Adrenal gland (tissue), 5 donors: ENCODE measurements around the gene DAPK2.

Source experiments
- CTCF ChIP-seq, 6 experiments: fragments of 450-650 bp in 4 of 6; fragments of 200-600 bp in 2 of 6; sonication (generic) in 1 of 6; IDR thresholded peaks; 1 replicate in 5 of 6; 2 replicates in 1 of 6; pipeline versions ENCODE4 v1.5.1 to v1.8.0; 2016 to 2021; ENCODE audit warnings: antibody characterized with exemption in 6 of 6, mild to moderate bottlenecking in 2 of 6, moderate library complexity in 1 of 6
- POLR2A ChIP-seq, 2 donors: fragments of 450-650 bp; IDR thresholded peaks; one replicate each; pipeline ENCODE4 v1.6.1; 2017; ENCODE audit warnings: antibody characterized with exemption in 2 of 2, mild to moderate bottlenecking in 2 of 2, moderate library complexity in 1 of 2
- donor health status: DM: no; HTN: no; CAD: no.

GRCh38 chr15:64001148-64001547 lies 45.1 kb downstream of the DAPK2 start:
- TF ChIP-seq POLR2A (IDR thresholded peaks at IDR 0.05) (no peak), CTCF (IDR thresholded peaks at IDR 0.05) (no peak)
